Neural cell (in vitro differentiated cells): ENCODE measurements around the gene FAM217A. TPM values are rescaled to one million over a fixed set of nuclear protein-coding genes. Genes with fewer than 3 reads are reported as not detected.

Experiments used
- H2AFZ ChIP-seq: fragments of 200-600, 300-800 bp; sonication (generic), shearing (Covaris generic); 2 replicates; pipeline ENCODE4 v1.6.0; 2014; ENCODE audit warnings: low read depth, mild to moderate bottlenecking, antibody characterized with exemption, low read length, moderate library complexity
- H3F3A ChIP-seq: fragments of 200-600 bp; shearing (Covaris generic); 2 replicates; pipeline ENCODE4 v1.6.1; 2016; ENCODE audit warnings: mild to moderate bottlenecking, moderate library complexity, mixed read lengths, antibody characterized with exemption, low read length; ENCODE audit not compliant: insufficient read depth, poor library complexity, severe bottlenecking
- H3K27ac ChIP-seq: fragments of 200-600, 300-800 bp; sonication (generic), shearing (Covaris generic); 2 replicates; pipeline ENCODE4 v1.5.1; 2014; ENCODE audit warnings: mild to moderate bottlenecking, low read length, moderate library complexity
- H3K27me3 ChIP-seq: fragments of 300-800, 200-600 bp; sonication (generic), shearing (Covaris generic); 2 replicates; pipeline ENCODE4 v1.6.0; 2014; ENCODE audit warnings: mild to moderate bottlenecking, low read depth, low read length, moderate library complexity; ENCODE audit not compliant: insufficient read depth
- H3K36me3 ChIP-seq: fragments of 300-800, 200-600 bp; sonication (generic), shearing (Covaris generic); 2 replicates; pipeline ENCODE4 v1.5.1; 2014; ENCODE audit warnings: mild to moderate bottlenecking, antibody characterized with exemption, low read length, moderate library complexity; ENCODE audit not compliant: insufficient read depth
- H3K4me2 ChIP-seq: fragments of 300-800, 200-600 bp; sonication (generic), shearing (Covaris generic); 2 replicates; pipeline ENCODE4 v1.6.0; 2014; ENCODE audit warnings: mild to moderate bottlenecking, low read length
- H3K4me3 ChIP-seq: fragments of 300-800, 200-600 bp; sonication (generic), shearing (Covaris generic); 2 replicates; pipeline ENCODE4 v1.5.1; 2014; ENCODE audit warnings: mild to moderate bottlenecking, low read length, moderate library complexity
- H3K79me2 ChIP-seq: fragments of 200-600 bp; shearing (Covaris generic); replicated peaks from 2 replicates; pipeline ENCODE4 v1.6.0; 2014; ENCODE audit warnings: mild to moderate bottlenecking, low read length, moderate library complexity; ENCODE audit not compliant: insufficient read depth
- H3K9ac ChIP-seq: fragments of 300-800, 200-600 bp; sonication (generic), shearing (Covaris generic); 2 replicates; pipeline ENCODE4 v1.6.1; 2016; ENCODE audit warnings: mild to moderate bottlenecking, low read length, mixed read lengths
- H3K9me2 ChIP-seq: fragments of 200-600 bp; shearing (Covaris generic); 2 replicates; pipeline ENCODE4 v1.6.1; 2016; ENCODE audit warnings: mild to moderate bottlenecking, low read length, mixed read lengths; ENCODE audit not compliant: insufficient read depth
- H3K9me3 ChIP-seq: fragments of 200-600, 300-800 bp; sonication (generic), shearing (Covaris generic); 2 replicates; pipeline ENCODE4 v1.6.1; 2016; ENCODE audit warnings: mild to moderate bottlenecking, mixed run types, low read length, moderate library complexity, mixed read lengths
- H4K20me1 ChIP-seq: fragments of 200-600 bp; shearing (Covaris generic); 2 replicates; pipeline ENCODE4 v1.6.1; 2016; ENCODE audit warnings: mild to moderate bottlenecking, mixed run types; ENCODE audit not compliant: insufficient read depth
- CTCF ChIP-seq: fragments of 450-650 bp; IDR thresholded peaks from 2 replicates; pipeline ENCODE4 v1.5.1; 2014; ENCODE audit warnings: antibody characterized with exemption, mild to moderate bottlenecking, moderate library complexity; ENCODE audit not compliant: poor library complexity, severe bottlenecking
- EP300 ChIP-seq: fragments of 450-650 bp; conservative IDR thresholded peaks from 2 replicates; pipeline ENCODE4 v1.6.1; 2014; ENCODE audit warnings: antibody characterized with exemption, mild to moderate bottlenecking, moderate library complexity; ENCODE audit not compliant: poor library complexity, severe bottlenecking
- EZH2 ChIP-seq: fragments of 200-600, 300-800 bp; shearing (Covaris generic), sonication (generic); IDR thresholded peaks from 2 replicates; pipeline ENCODE4 v1.6.1; 2014; ENCODE audit warnings: antibody characterized with exemption, low read length, borderline replicate concordance, mild to moderate bottlenecking; ENCODE audit not compliant: insufficient read depth, poor library complexity, severe bottlenecking
- MXI1 ChIP-seq: fragments of 450-650 bp; conservative IDR thresholded peaks from 2 replicates; pipeline ENCODE4 v1.6.1; 2014; ENCODE audit warnings: antibody characterized with exemption, mild to moderate bottlenecking; ENCODE audit not compliant: poor library complexity, severe bottlenecking
- POLR2AphosphoS5 ChIP-seq: IDR thresholded peaks from 2 replicates; pipeline ENCODE4 v1.6.1; 2012
- RAD21 ChIP-seq: fragments of 450-650 bp; conservative IDR thresholded peaks from 2 replicates; pipeline ENCODE4 v1.6.1; 2014; ENCODE audit warnings: antibody characterized with exemption, mild to moderate bottlenecking, moderate library complexity
- SMC3 ChIP-seq: fragments of 450-650 bp; conservative IDR thresholded peaks from 2 replicates; pipeline ENCODE4 v1.6.1; 2014; ENCODE audit warnings: antibody characterized with exemption, mild to moderate bottlenecking, moderate library complexity; ENCODE audit not compliant: poor library complexity
- TAF1 ChIP-seq: IDR thresholded peaks from 2 replicates; pipeline ENCODE4 v1.6.1; 2012; ENCODE audit warnings: low read depth
- polyA plus RNA-seq: library from polyadenylated mRNA; depleted of rRNA; stranded (reverse); fragments of >200 nt; gene quantifications from 2 replicates; pipeline ENCODE4 v1.2.3, GENCODE V29; 2014
- TF ChIP-seq, protein P1 (sequence below): IDR thresholded peaks from 2 replicates; pipeline ENCODE4 v1.6.1; 2012; ENCODE audit warnings: borderline replicate concordance

FAM217A gene
- polyA plus RNA-seq, 1 donor from 2014 or later: not detected

- no peak overlapping the region for H3K9ac ChIP-seq
- H3K27ac ChIP-seq: no peak overlapping the region
- no peaks in the 10 kb centered on the region for H3K36me3 ChIP-seq
- no peaks in the 10 kb centered on the region for H3K9me2 ChIP-seq
- H2AFZ ChIP-seq: no peak overlapping the region
- no peak for TF ChIP-seq EP300
- TF ChIP-seq SMC3: no peak
- no peak for TF ChIP-seq TAF1
- no peak for TF ChIP-seq CTCF
- no peak for TF ChIP-seq EZH2
- no peak for TF ChIP-seq MXI1
- no peak for TF ChIP-seq RAD21
- H3K27me3 ChIP-seq: no peaks in the 10 kb centered on the region
- no peaks in the 10 kb centered on the region for H3F3A ChIP-seq
- H3K9me3 ChIP-seq: no peaks in the 10 kb centered on the region
- no peaks in the 10 kb centered on the region for H4K20me1 ChIP-seq
- H3K79me2 ChIP-seq: peaks cover 21% of the 10 kb centered on the region
- H3K4me3 ChIP-seq: no peak overlapping the region
- H3K4me2 ChIP-seq: no peak overlapping the region
Observed at GRCh38 chr6:4041480-4041879, 37.5 kb downstream of the FAM217A start.

DNA sequence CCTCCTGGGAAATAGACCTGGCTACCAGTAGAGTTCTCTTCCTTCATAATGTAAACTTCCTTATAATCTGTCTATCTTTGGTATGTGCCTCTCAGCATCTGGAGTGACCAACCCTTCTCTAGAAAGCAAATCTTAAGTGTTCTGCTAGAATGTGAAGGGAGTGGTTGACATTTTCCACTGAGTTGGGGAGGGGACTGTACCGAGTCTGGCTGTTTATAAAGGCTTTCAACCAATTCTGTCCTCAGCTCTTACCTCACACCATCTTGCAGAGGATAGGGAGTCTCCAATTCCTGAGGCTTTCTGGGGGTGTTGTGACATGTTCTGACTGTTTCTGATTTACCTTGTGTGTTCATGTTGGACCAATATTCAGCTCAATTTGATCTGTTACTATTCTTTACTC is 39.6 kb downstream of the FAM217A start:
- Histone ChIP-seq H3K4me3 (no peak overlapping the region), H3K27me3 (no peaks in the 10 kb centered on the region), H3F3A (no peaks in the 10 kb centered on the region), H3K4me2 (no peak overlapping the region), H3K79me2 (peaks cover 32% of the 10 kb centered on the region), H3K36me3 (no peaks in the 10 kb centered on the region), H3K9ac (no peak overlapping the region), H3K9me3 (no peaks in the 10 kb centered on the region), H2AFZ (no peak overlapping the region), H3K9me2 (no peaks in the 10 kb centered on the region), H4K20me1 (no peaks in the 10 kb centered on the region), H3K27ac (no peak overlapping the region)
- no peak for TF ChIP-seq MXI1
- TF ChIP-seq CTCF: no peak
- no peak for TF ChIP-seq POLR2AphosphoS5
- TF ChIP-seq, protein P1, sequence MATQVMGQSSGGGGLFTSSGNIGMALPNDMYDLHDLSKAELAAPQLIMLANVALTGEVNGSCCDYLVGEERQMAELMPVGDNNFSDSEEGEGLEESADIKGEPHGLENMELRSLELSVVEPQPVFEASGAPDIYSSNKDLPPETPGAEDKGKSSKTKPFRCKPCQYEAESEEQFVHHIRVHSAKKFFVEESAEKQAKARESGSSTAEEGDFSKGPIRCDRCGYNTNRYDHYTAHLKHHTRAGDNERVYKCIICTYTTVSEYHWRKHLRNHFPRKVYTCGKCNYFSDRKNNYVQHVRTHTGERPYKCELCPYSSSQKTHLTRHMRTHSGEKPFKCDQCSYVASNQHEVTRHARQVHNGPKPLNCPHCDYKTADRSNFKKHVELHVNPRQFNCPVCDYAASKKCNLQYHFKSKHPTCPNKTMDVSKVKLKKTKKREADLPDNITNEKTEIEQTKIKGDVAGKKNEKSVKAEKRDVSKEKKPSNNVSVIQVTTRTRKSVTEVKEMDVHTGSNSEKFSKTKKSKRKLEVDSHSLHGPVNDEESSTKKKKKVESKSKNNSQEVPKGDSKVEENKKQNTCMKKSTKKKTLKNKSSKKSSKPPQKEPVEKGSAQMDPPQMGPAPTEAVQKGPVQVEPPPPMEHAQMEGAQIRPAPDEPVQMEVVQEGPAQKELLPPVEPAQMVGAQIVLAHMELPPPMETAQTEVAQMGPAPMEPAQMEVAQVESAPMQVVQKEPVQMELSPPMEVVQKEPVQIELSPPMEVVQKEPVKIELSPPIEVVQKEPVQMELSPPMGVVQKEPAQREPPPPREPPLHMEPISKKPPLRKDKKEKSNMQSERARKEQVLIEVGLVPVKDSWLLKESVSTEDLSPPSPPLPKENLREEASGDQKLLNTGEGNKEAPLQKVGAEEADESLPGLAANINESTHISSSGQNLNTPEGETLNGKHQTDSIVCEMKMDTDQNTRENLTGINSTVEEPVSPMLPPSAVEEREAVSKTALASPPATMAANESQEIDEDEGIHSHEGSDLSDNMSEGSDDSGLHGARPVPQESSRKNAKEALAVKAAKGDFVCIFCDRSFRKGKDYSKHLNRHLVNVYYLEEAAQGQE: no peak
- TF ChIP-seq EZH2: no peak
- no peak for TF ChIP-seq SMC3
- TF ChIP-seq TAF1: no peak
- no peak for TF ChIP-seq RAD21
- no peak for TF ChIP-seq EP300
